ENCODE measurements around the gene C2CD4C.
"Not testable (repeated sequence)": the region's sequence is repeated elsewhere in the genome, so short reads cannot be mapped to it uniquely, and the experiment has no call there.

Gene C2CD4C

GRCh38 chr19:392375-392970 lies 16.5 kb downstream of the C2CD4C start:
- FAIRE-seq (no peak), DNase-seq (ENCODE audit: insufficient read length, low spot score) (no peak)
- no peak for TF ChIP-seq POLR2A (IDR thresholded peaks at IDR 0.05; ENCODE audit: low read depth, low read length)

GRCh38 chr19:391726-392374 lies 17.1 kb downstream of the C2CD4C start:
- DNase-seq (ENCODE audit: insufficient read length, low spot score) (no peak), FAIRE-seq (no peak)
- no peak for TF ChIP-seq POLR2A (IDR thresholded peaks at IDR 0.05; ENCODE audit: low read depth, low read length)

GRCh38 chr19:391207-391557 lies 17.8 kb downstream of the C2CD4C start:
- DNase-seq (ENCODE audit: insufficient read length, low spot score) (no peak), FAIRE-seq (no peak)
- no peak for TF ChIP-seq POLR2A (IDR thresholded peaks at IDR 0.05; ENCODE audit: low read depth, low read length)

DNA sequence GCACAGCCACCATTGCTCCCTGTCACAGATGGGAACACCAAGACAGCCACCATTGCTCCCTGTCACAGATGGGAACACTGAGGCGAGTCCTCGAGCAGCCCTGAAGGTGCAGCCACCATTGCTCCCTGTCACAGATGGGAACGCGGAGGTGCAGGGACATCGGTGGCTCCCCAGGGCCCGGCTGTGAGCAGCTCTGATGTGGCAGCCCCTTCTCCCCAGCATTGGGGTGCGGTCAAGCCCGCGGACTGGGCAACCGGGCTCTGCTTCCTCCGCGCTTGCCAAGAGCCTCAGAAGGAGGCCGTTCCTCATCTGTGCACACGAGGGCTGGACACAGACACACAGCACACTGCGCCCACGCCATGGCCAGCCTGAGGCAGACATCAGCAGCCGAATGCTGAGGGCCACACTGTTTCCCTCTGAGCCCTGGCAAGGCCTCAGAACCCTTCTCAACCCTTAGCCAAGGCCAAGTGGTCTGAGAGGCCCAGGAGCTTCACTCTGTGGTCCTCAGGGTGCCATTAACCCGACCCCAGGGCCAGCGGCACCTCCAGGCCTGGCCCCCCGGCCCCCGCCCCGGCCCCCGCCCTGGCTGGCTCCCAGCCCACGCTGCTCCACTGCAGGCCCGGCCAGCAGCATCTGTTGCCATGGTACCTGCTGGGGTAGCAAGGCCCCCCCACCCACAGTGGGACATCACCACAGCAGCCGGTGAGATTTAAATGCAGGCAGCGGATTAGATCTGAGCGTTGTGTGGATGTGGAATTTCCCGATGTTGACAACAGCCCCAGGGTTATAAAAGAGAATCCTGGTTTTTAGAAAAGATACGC lies 18.4 kb downstream of the C2CD4C start:
- no peak for TF ChIP-seq POLR2A (IDR thresholded peaks at IDR 0.05; ENCODE audit: low read depth, low read length)
- no peak for DNase-seq (ENCODE audit: insufficient read length, low spot score)
- no peak for FAIRE-seq

DNA sequence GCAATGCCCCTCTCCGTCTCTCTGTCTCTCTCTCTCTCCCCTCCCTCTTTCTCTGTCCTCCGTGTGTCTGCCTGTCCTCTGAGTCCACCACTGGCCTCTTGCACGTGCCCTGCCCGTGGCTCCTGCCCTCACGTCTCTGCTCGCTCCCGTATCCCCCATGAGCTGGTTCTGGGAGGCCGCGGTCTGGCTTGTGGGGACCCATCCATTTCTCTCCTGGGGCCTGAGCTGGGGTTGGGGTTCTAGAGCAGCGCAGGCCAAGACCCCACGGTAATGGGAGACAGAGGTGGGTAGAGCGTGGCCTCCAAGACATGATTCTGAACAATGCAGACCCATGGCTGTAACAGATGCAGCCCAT lies 19.0 kb downstream of the C2CD4C start:
- no peak for TF ChIP-seq POLR2A (IDR thresholded peaks at IDR 0.05; ENCODE audit: low read depth, low read length)
- FAIRE-seq (no peak), DNase-seq (ENCODE audit: insufficient read length, low spot score) (no peak)

- TF ChIP-seq POLR2A (IDR thresholded peaks at IDR 0.05; ENCODE audit: low read depth, low read length) = no peak
- FAIRE-seq (no peak), DNase-seq (ENCODE audit: insufficient read length, low spot score) (no peak)
Observed at GRCh38 chr19:389255-389934, 19.6 kb downstream of the C2CD4C start.

DNA sequence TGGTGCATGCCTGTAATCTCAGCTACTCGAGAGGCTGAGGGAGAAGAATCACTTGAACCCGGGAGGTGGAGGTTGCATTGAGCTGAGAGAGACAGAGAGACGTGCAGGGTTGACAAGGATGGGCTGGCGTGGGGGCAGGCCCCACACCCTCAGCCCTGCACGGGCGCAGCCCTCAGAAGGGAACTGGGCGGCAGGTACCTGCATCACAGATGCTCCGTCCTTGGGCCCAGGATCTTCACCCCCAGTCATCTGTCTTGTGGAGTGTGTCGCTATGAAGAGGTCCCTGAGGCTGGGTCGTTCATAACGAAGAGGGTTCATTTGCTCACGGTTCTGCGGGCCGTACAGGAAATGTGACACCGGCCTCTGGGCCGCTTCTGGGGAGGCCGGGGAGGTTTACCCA lies 20.3 kb downstream of the C2CD4C start:
- no peak for TF ChIP-seq POLR2A (IDR thresholded peaks at IDR 0.05; ENCODE audit: low read depth, low read length)
- FAIRE-seq = no peak
- DNase-seq (ENCODE audit: insufficient read length, low spot score) = no peak

DNA sequence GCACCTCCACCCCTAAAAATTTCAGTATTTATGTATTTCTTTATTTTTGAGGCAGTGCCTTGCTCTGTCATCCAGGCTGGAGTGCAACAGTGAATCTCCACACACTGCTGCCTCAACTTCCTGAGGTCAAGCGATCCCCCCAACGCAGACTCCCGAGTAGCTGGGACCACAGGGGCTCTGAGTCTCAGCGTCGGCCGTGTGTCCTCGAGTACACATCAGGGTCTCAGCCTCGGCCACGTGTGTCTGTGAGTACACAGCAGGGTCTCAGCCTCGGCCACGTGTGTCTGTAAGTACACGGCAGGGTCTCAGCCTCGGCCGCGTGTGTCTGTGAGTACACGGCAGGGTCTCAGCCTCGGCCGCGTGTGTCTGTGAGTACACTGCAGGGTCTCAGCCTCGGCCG lies 21.2 kb downstream of the C2CD4C start:
- DNase-seq (ENCODE audit: insufficient read length, low spot score) = no peak
- FAIRE-seq = no peak
- TF ChIP-seq POLR2A (IDR thresholded peaks at IDR 0.05; ENCODE audit: low read depth, low read length) = no peak

- not testable (repeated sequence) for FAIRE-seq
Observed at GRCh38 chr19:386632-387301, 22.2 kb downstream of the C2CD4C start.

DNA sequence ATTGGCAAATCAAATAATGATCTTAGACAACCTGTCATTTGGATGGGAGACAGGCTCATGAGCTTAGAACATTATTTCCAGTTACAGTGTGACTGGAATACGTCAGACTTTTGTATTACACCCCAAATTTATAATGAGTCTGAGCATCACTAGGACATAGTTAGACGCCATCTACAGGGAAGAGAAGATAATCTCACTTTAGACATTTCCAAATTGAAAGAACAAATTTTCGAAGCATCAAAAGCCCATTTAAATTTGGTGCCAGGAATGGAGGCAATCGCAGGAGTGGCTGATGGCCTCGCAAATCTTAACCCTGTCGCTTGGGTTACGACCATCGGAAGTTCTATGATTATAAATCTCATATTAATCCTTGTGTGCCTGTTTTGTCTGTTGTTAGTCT lies 22.8 kb downstream of the C2CD4C start:
- not testable (repeated sequence) for DNase-seq (ENCODE audit: insufficient read length, low spot score); FAIRE-seq

More at GRCh38 chr19:386632-387301, 22.2 kb downstream of the C2CD4C start:
- not testable (repeated sequence) for DNase-seq (ENCODE audit: insufficient read length, low spot score)

DNA sequence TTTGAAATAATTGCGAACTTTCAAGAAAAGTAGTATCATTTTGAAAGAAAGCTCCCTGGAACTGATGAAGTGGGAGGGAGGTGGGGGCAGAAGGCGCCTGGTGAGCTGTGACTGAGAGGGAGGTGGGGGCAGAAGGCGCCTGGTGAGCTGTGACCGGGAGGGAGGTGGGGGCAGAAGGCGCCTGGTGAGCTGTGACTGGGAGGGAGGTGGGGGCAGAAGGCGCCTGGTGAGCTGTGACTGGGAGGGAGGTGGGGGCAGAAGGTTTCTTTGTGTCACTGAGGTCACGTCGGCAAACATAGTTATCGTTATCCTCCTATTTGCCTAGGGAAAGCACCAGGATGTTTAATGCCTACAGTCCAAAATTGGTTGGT lies 24.2 kb downstream of the C2CD4C start:
- FAIRE-seq = no peak
- TF ChIP-seq POLR2A (IDR thresholded peaks at IDR 0.05; ENCODE audit: low read depth, low read length) = no peak
- no peak for DNase-seq (ENCODE audit: insufficient read length, low spot score)

- no peak for TF ChIP-seq POLR2A (IDR thresholded peaks at IDR 0.05; ENCODE audit: low read depth, low read length)
- FAIRE-seq (no peak), DNase-seq (ENCODE audit: insufficient read length, low spot score) (no peak)
Observed at GRCh38 chr19:383922-384798, 24.8 kb downstream of the C2CD4C start.

- FAIRE-seq (no peak), DNase-seq (ENCODE audit: insufficient read length, low spot score) (no peak)
- TF ChIP-seq POLR2A (IDR thresholded peaks at IDR 0.05; ENCODE audit: low read depth, low read length) = no peak
Observed at GRCh38 chr19:383040-383439, 25.9 kb downstream of the C2CD4C start.

DNA sequence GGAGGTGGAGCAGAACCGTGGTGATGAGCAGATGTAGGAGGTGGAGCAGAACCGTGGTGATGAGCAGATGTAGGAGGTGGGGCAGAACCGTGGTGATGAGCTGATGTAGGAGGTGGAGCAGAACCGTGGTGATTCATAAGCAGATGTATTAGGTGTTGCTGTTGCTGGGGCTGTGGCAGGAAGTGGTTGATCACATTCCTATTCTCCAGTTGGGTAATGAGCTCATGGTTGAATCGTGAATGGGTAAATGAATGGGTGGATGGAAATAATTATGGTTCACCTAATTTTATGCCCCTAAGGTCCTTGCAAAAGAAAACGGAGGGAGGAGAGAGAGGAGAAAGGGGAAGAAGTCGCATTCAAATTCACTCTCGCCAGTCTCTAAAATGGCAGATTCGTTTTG lies 26.4 kb downstream of the C2CD4C start:
- not testable (repeated sequence) for DNase-seq (ENCODE audit: insufficient read length, low spot score); FAIRE-seq

- not testable (repeated sequence) for FAIRE-seq; DNase-seq (ENCODE audit: insufficient read length, low spot score)
Observed at GRCh38 chr19:381901-382300, 27.0 kb downstream of the C2CD4C start.

DNA sequence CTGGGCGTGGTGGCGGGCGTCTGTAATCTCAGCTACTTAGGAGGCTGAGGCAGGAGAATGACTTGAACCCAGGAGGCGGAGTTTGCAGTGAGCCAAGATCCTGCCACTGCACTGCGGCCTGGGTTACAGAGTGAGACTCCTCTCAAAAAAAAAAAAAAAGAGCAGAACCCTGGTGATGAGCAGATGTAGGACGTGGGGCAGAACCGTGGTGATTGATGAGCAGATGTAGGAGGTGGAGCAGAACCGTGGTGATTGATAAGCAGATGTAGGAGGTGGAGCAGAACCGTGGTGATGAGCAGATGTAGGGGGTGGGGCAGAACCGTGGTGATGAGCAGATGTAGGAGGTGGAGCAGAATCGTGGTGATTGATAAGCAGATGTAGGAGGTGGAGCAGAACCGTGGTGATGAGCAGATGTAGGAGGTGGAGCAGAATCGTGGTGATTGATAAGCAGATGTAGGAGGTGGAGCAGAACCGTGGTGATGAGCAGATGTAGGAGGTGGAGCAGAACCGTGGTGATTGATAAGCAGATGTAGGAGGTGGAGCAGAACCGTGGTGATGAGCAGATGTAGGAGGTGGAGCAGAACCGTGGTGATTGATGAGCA lies 28.2 kb downstream of the C2CD4C start:
- DNase-seq (ENCODE audit: insufficient read length, low spot score); FAIRE-seq: not testable (repeated sequence)
